Dermis microvascular lymphatic vessel endothelial cell (primary cell): ENCODE data around the gene NSUN3. TPM values are rescaled to one million over a fixed set of nuclear protein-coding genes. Genes with fewer than 3 reads are reported as not detected.

ENCODE experiments used
- total RNA-seq: library from RNA; depleted of rRNA; stranded (reverse); fragments of >200 nt; gene quantifications from 2 replicates; pipeline ENCODE4 v1.2.1, GENCODE V29; 2014

NSUN3 gene
- total RNA-seq, 1 donor from 2014 or later, result 15.3 TPM

Other genes starting within 250 kb of the NSUN3 start
- 9.0 and 17.2 TPM in 2 replicates for gene PROS1, start 89.2 kb upstream of the NSUN3 start, total RNA-seq
- 7.3 and 8.7 TPM in 2 replicates for gene ARL13B, start 82.9 kb upstream of the NSUN3 start, total RNA-seq
- not detected in 2 replicates for gene STX19, start 34.5 kb upstream of the NSUN3 start, total RNA-seq
- gene DHFR2, start 145 bp upstream of the NSUN3 start, total RNA-seq, result 2.1 and 2.8 TPM in 2 replicates